NOMO-1 (cell line): ENCODE measurements around the gene CCDC146.
"Not testable (repeated sequence)": the region's sequence is repeated elsewhere in the genome, so short reads cannot be mapped to it uniquely, and the experiment has no call there.

Experiments used
- DNase-seq, 2 experiments: peaks; one replicate each; lab custom pipeline; 2025; ENCODE audit not compliant: unreplicated experiment in 2 of 2; lab: John Stamatoyannopoulos, UW

CCDC146 gene

GRCh38 chr7:77138668-77139067 lies 16.3 kb downstream of the CCDC146 start:
- not testable (repeated sequence) for DNase-seq

DNA sequence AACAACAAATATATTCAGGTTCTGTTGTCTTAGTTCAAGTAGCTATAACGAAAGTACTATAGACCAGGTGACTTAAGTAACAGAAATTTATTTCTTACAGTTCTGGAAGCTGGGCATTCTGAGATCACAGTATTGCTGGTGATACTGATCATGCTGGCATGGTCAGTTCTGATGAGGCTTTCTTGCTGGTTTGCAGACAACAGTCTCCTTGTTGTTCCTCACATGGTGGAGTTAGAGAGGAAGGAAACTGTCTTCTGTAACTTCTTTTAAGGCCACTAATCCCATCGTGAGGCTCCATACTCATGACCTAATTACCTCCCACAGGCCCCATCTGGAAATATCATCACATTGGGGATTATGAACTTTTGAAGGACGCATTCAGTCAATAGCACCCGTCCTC lies 17.9 kb downstream of the CCDC146 start:
- DNase-seq, result not testable (repeated sequence)

GRCh38 chr7:77152232-77152631 lies 29.8 kb downstream of the CCDC146 start:
- DNase-seq, result peak; percentile 68 to 69

DNA sequence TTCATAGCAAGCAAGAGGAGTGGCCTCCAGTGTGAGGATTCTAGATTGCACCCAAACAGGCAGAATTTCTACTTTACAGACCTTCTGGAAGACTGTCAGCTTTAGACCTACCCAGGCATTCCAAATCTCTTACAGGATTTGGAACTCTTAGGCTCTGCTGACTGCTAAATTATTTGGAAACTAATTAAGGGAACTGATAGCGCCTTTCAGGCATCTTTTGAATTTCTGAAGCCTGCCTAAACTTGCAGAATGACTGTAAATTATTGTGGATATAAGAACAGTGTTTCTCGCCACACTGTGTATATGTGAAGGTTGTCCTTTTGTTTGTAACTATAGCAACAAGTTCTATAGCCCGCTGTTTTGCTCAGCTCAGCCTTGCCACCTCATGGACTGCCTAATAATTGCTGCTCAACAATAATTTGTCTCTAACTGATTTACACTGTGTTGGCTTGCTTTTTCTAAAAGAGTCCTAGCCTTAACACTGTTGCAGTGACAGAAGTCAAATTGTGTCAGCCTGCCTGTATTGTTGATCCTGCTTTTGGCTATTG lies 32.6 kb downstream of the CCDC146 start:
- DNase-seq, result peak; percentile 5 to 37

- DNase-seq, result not testable (repeated sequence)
These were observed 33.4 kb downstream of the CCDC146 start for GRCh38 chr7:77155601-77156377.

DNA sequence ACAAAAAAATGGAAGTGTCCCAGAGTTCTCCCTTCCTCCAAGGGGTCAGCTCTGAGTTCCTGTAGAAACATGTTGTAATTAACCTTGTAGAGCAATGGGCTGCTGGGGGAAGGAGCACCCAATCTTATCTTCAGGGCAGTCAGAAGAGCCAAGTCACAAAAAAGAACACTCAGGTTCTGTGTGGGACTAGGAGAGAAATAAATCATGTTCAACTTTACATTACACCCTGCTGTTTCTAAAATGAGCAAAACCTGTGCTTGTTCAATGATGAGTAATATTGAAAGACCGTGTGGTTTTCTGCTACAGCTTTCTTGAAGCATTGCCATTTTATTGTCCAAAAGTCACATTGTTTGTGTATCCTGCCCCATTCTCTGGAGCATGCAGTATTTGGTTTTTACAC lies 34.6 kb downstream of the CCDC146 start:
- DNase-seq, result not testable (repeated sequence)

DNA sequence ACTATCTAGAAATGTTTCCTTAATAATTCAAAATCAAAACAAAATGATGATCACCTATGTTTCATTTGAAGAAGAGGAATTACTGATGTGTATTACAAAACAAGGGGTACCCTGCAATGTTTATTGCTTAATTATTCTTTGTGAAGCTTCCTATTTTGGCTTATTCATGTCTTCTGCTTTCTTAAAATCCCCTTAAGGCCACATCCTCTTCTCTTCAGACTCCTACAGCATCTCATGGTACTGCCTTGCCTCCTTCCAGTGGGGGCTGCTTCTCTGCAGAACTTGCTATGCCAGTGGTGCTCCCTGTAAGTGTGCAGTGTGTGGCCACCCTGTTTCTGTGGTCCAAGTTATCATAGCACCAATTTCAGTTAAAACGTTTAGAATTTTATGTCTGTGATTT lies 35.0 kb downstream of the CCDC146 start:
- peak; percentile 99 to 100 for DNase-seq

DNA sequence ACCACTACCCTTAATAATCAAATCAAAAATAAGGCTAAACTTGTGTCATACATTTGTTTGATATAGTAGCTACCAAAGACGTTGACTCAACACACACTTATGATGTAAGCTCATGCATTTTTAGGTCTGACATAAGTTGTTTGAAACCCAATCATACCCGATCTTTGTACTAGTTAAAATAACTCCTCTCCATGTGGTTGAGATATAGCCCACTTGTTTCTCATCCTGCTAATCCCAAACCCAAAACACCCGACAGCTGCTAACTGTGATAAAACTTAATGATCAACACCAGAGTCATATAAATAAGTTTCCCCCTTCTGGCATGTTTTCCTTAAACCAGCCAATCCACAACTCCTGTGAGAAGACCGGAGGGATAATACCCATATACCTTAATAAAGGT lies 48.7 kb downstream of the CCDC146 start:
- DNase-seq, result not testable (repeated sequence)

- DNase-seq, result not testable (repeated sequence)
These were observed 50.2 kb downstream of the CCDC146 start for GRCh38 chr7:77172437-77173172.

DNA sequence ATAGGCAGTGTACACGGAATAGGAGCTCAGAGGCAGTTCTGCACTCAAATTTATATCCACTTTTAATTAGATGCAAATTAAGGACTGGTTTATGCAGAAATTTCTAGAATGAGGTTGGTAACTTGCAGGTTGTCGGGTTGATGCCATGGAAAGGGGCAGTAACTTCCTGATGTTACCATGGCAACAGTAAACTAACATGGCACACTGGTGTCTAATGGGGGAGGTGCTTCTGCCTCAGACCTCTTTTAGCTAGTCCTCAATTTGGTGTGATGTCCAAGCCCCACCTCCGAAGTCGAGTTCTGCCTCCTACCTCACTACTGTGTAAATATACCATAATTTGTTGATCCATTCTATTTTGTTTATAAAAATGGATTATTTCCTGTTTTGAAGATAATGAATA lies 52.0 kb downstream of the CCDC146 start:
- DNase-seq, result not testable (repeated sequence)

GRCh38 chr7:77175274-77175800 lies 52.9 kb downstream of the CCDC146 start:
- not testable (repeated sequence) for DNase-seq

DNA sequence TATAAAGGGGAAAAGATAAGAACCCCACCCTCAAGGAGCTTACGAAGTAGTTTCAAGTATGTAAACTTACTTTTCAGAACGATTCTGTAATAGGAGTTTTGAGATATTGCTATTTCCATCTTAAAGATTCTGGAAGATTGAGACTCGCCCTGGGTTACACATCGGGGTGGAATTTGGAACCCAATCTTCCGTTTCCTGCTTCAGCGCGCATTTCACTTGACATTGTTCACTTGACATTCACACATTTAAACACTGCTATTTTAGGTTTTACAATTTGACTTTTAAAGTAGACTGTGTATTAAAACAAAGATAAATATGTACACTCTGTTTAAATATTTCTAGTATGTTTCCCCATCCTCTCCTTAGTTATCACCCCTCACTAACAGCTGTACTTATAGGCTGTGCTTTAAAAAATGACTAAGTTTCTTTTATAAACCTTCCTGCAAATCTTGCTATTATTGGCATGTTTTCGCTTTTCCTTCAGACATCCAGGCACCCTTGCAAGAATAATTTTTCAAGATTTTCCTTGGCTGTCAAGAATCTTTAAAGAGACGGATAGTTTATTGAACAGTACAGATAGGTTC lies 55.0 kb downstream of the CCDC146 start:
- not testable (repeated sequence) for DNase-seq

- DNase-seq, result not testable (repeated sequence)
These were observed 55.6 kb downstream of the CCDC146 start for GRCh38 chr7:77178024-77178423.

DNA sequence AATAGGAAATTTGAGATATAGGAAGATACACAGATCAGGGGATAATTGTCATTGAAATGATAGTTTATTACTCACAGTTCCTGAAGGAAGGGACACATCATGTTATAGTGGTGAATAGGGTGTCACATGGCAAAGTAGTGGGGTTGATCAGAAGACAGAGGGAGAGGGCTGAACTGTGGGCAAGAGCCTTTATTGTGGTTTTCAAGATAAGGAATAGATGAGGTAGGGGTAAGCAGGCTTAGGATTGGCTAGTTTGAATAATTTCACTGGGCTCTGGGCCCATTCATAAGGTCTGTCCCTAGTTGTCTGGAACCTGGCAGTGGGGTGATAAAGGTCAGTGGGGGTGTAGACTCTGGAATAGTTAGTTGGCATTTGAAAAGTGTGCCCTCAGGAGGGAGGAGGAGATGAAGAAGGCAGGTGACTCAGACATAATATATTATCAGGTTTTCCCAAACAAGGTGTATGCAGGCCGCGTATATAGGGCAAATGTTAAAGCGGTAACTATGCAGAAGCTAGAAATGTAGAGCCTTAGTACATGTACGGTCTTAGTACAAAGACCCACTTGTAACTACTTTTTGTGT lies 58.7 kb downstream of the CCDC146 start:
- no peak for DNase-seq

DNA sequence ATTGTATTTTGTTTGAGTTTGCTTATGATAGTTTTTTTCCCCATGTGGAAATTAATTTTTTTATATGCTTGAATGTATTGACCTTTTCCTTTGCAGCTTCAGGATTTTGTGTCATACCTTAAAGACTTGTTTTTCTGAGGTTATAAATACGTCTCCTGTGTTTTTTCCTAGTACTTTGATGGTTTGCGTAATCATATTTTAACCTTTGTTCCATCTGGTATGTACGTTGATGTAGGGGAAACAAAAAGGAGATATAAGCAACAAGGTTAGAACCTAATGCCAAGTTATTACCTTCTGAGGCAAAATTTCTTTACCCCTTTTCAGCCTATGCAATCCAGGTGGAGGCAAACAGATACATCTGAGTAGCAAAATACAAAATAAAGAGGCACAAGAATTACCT lies 59.3 kb downstream of the CCDC146 start:
- no peak for DNase-seq

DNA sequence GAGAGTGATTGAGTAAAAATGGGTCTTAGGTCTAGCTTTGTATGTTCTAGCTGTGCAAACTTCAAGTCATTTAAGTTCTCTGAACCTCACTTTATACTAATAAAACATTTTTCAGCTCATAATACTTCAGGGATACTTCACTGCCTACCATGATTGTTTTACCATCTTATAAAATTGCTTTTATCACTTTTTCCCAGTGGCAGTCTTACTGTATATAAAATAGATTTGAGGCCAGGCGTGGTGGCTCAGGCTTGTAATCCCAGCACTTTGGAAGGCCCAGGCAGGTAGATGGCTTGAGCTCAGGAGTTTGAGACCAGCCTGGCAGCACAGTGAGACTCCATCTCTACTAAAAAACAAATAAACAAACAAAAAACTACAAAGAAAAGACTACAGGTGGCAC lies 59.8 kb downstream of the CCDC146 start:
- DNase-seq, result no peak

DNA sequence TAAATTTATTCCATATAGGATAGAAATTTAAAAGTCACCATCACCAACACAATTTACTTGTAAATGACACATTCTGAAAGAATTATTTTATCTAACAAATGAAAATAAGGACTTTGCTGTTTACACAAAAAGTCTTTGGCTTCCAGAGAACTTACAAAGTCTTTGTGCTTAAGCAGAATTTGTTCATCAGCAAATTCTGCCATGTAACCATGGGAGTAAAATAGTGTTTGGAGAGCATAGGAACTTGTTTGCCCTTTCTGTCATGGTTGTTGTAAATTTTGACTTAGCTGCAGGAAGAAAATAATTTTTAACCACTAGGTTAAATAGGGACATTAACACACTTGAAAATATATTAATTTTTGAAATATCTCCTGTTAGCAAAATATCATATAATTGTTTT lies 62.0 kb downstream of the CCDC146 start:
- no peak for DNase-seq

- no peak for DNase-seq
These were observed 62.6 kb downstream of the CCDC146 start for GRCh38 chr7:77184990-77185389.

DNA sequence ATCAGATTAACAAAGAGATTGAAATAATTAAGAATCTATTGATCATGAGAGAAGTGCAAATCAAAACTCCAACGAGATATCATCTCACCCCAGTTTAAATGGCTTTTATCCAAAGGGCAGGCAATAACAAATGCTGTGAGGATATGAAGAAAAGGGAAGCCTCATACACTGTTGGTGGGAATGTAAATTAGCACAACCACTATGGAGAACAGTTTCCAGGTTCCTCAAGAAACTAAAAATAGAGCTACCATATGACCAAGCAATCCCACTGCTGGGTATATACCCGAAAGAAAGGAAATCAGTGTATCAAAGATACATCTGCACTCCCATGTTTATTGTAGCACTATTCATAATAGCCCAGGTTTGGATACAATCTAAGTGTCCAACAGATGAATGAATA lies 63.5 kb downstream of the CCDC146 start:
- DNase-seq, result no peak

GRCh38 chr7:77188731-77189437 lies 66.5 kb downstream of the CCDC146 start:
- DNase-seq, result peak; percentile 99 to 100
